Neural crest cell (in vitro differentiated cells): ENCODE measurements around the gene MARK1. TPM values are rescaled to one million over a fixed set of nuclear protein-coding genes. Genes with fewer than 3 reads are reported as not detected.
"Not testable (repeated sequence)": the region's sequence is repeated elsewhere in the genome, so short reads cannot be mapped to it uniquely, and the experiment has no call there.

Experiments
- DNase-seq: peaks from one replicate; pipeline ENCODE4 v3.0.0; 2021; ENCODE audit warnings: low read depth, mixed read lengths, low spot score
- H3K27ac Mint-ChIP-seq: one replicate; pipeline ENCODE4 v1.8.0; 2021; ENCODE audit warnings: mild to moderate bottlenecking, mixed read lengths; ENCODE audit not compliant: unreplicated experiment
- H3K27me3 Mint-ChIP-seq: 2 replicates; pipeline ENCODE4 v1.8.0; 2021; ENCODE audit warnings: low read depth, mild to moderate bottlenecking, mixed read lengths
- H3K36me3 Mint-ChIP-seq: 2 replicates; pipeline ENCODE4 v1.8.0; 2021; ENCODE audit warnings: low read depth, mild to moderate bottlenecking, mixed read lengths
- H3K4me1 Mint-ChIP-seq: 2 replicates; pipeline ENCODE4 v1.8.0; 2021; ENCODE audit warnings: mixed read lengths
- H3K4me3 Mint-ChIP-seq: one replicate; pipeline ENCODE4 v1.8.0; 2021; ENCODE audit warnings: mild to moderate bottlenecking, mixed read lengths
- H3K9me3 Mint-ChIP-seq: 2 replicates; pipeline ENCODE4 v1.8.0; 2021; ENCODE audit warnings: mixed read lengths
- CTCF ChIP-seq: fragments of 200-600 bp; sonication (generic); conservative IDR thresholded peaks from 2 replicates; pipeline ENCODE4 v1.5.0; 2021; ENCODE audit warnings: antibody characterized with exemption, mild to moderate bottlenecking
- total RNA-seq: library from RNA; stranded (reverse); gene quantifications from 2 replicates; pipeline ENCODE4 v1.2.1, GENCODE V29; 2021

Gene MARK1
- total RNA-seq, 1 donor from 2014 or later, result 14.6 TPM

GRCh38 chr1:220595179-220595578 lies 67.2 kb downstream of the MARK1 start:
- H3K4me1 Mint-ChIP-seq, result no peaks in the 10 kb centered on the region
- TF ChIP-seq CTCF, result no peak

GRCh38 chr1:220604926-220605325 lies 77.0 kb downstream of the MARK1 start:
- Mint-ChIP-seq H3K9me3 (peaks cover 3% of the 10 kb centered on the region), H3K4me1 (no peaks in the 10 kb centered on the region), H3K27ac (no peak overlapping the region), H3K4me3 (no peak overlapping the region), H3K27me3 (no peaks in the 10 kb centered on the region), H3K36me3 (peaks cover 28% of the 10 kb centered on the region)
- no peak for DNase-seq
- no peak for TF ChIP-seq CTCF

More at GRCh38 chr1:220595179-220595578, 67.2 kb downstream of the MARK1 start:
- DNase-seq, result no peak
- Mint-ChIP-seq H3K36me3 (peaks cover 10% of the 10 kb centered on the region), H3K27me3 (no peaks in the 10 kb centered on the region), H3K9me3 (no peaks in the 10 kb centered on the region), H3K4me3 (no peak overlapping the region), H3K27ac (no peak overlapping the region)

- H3K9me3 Mint-ChIP-seq, result not testable (repeated sequence)
- H3K36me3 Mint-ChIP-seq, result peaks cover 32% of the 10 kb centered on the region
Measured at GRCh38 chr1:220605651-220606050, 77.7 kb downstream of the MARK1 start.

GRCh38 chr1:220611100-220611499 lies 83.2 kb downstream of the MARK1 start:
- H3K4me1 Mint-ChIP-seq, H3K27me3 Mint-ChIP-seq, DNase-seq, H3K27ac Mint-ChIP-seq, H3K4me3 Mint-ChIP-seq, H3K9me3 Mint-ChIP-seq: not testable (repeated sequence)
- H3K36me3 Mint-ChIP-seq, result peaks cover 21% of the 10 kb centered on the region

More at GRCh38 chr1:220605651-220606050, 77.7 kb downstream of the MARK1 start:
- DNase-seq, H3K4me1 Mint-ChIP-seq, H3K27ac Mint-ChIP-seq, H3K4me3 Mint-ChIP-seq, H3K27me3 Mint-ChIP-seq: not testable (repeated sequence)

- Mint-ChIP-seq H3K4me1 (no peaks in the 10 kb centered on the region), H3K27ac (no peak overlapping the region), H3K9me3 (no peaks in the 10 kb centered on the region), H3K36me3 (no peaks in the 10 kb centered on the region), H3K4me3 (no peak overlapping the region), H3K27me3 (no peaks in the 10 kb centered on the region)
- no peak for TF ChIP-seq CTCF
- no peak for DNase-seq
Measured at GRCh38 chr1:220616836-220617235, 88.9 kb downstream of the MARK1 start.

- no peak for TF ChIP-seq CTCF
- Mint-ChIP-seq H3K27me3 (no peaks in the 10 kb centered on the region), H3K4me1 (peaks cover 7% of the 10 kb centered on the region), H3K9me3 (peaks cover 12% of the 10 kb centered on the region), H3K27ac (no peak overlapping the region), H3K4me3 (no peak overlapping the region), H3K36me3 (peaks cover 25% of the 10 kb centered on the region)
- no peak for DNase-seq
Measured at GRCh38 chr1:220628431-220628830, 100.5 kb downstream of the MARK1 start.
